Right atrium auricular region (tissue), 2 donors: ENCODE data around the gene ZNF148. TPM values are rescaled to one million over a fixed set of nuclear protein-coding genes. Genes with fewer than 3 reads are reported as not detected.

Source experiments
- DNase-seq: peaks from one replicate; pipeline ENCODE4 v3.0.0-alpha.2; 2019; ENCODE audit warnings: low spot score
- H3K27ac ChIP-seq, 2 donors: fragments of 200-600 bp; sonication (generic); 1 replicate in 1 of 2; 2 replicates in 1 of 2; pipeline ENCODE4 v1.5.1; 2016 to 2019
- H3K27me3 ChIP-seq, 2 donors: fragments of 200-600 bp; sonication (generic); one replicate each; pipeline versions ENCODE4 v1.5.1 to v1.6.0; 2017 to 2019
- H3K36me3 ChIP-seq: fragments of 200-600 bp; sonication (generic); one replicate; pipeline ENCODE4 v1.5.1; 2016
- H3K4me1 ChIP-seq, 2 donors: fragments of 200-600 bp; sonication (generic); one replicate each; pipeline versions ENCODE4 v1.5.1 to v1.6.0; 2017 to 2019
- H3K4me3 ChIP-seq, 2 donors: fragments of 200-600 bp; sonication (generic); 1 replicate in 1 of 2; 2 replicates in 1 of 2; pipeline ENCODE4 v1.5.1; 2017 to 2019; ENCODE audit warnings: mild to moderate bottlenecking in 1 of 2, moderate library complexity in 1 of 2
- H3K9me3 ChIP-seq, 2 donors: fragments of 200-600 bp; sonication (generic); one replicate each; pipeline ENCODE4 v1.5.1; 2019
- total RNA-seq, 2 donors: library from RNA; depleted of rRNA; stranded (reverse); fragments of >200 nt; gene quantifications; one replicate each; pipeline ENCODE4 v1.1.0, GENCODE V29; 2016
- TF ChIP-seq, protein P1 (sequence below), 2 donors: fragments of 200-600 bp; sonication (generic); IDR thresholded peaks; one replicate each; pipeline ENCODE4 v1.5.1; 2019; ENCODE audit warnings: antibody characterized with exemption in 2 of 2

ZNF148 gene
- total RNA-seq, 2 donors from 2014 or later = 21.3 to 24.3 TPM

GRCh38 chr3:125374501-125374995, 577 bp downstream of the ZNF148 start:
- no peak for DNase-seq

GRCh38 chr3:125367403-125368230, 7.5 kb downstream of the ZNF148 start:
- Histone ChIP-seq H3K4me1 (peaks cover 0 to 48% of the 10 kb centered on the region in 2 donors), H3K9me3 (no peaks in the 10 kb centered on the region), H3K27ac (peak overlapping the region in 1 of 2 donors; percentile 24), H3K36me3 (no peaks in the 10 kb centered on the region), H3K4me3 (no peak overlapping the region), H3K27me3 (no peaks in the 10 kb centered on the region)
- TF ChIP-seq, protein P1, sequence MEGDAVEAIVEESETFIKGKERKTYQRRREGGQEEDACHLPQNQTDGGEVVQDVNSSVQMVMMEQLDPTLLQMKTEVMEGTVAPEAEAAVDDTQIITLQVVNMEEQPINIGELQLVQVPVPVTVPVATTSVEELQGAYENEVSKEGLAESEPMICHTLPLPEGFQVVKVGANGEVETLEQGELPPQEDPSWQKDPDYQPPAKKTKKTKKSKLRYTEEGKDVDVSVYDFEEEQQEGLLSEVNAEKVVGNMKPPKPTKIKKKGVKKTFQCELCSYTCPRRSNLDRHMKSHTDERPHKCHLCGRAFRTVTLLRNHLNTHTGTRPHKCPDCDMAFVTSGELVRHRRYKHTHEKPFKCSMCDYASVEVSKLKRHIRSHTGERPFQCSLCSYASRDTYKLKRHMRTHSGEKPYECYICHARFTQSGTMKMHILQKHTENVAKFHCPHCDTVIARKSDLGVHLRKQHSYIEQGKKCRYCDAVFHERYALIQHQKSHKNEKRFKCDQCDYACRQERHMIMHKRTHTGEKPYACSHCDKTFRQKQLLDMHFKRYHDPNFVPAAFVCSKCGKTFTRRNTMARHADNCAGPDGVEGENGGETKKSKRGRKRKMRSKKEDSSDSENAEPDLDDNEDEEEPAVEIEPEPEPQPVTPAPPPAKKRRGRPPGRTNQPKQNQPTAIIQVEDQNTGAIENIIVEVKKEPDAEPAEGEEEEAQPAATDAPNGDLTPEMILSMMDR (IDR thresholded peaks at IDR 0.05) = no peak
- DNase-seq = no peak

More at GRCh38 chr3:125374501-125374995, 577 bp downstream of the ZNF148 start:
- no peaks in the 10 kb centered on the region for H3K27me3 ChIP-seq
- TF ChIP-seq, protein P1 (IDR thresholded peaks at IDR 0.05) = no peak
- H3K27ac ChIP-seq = peak overlapping the region; percentile 93 to 94
- no peaks in the 10 kb centered on the region for H3K36me3 ChIP-seq
- H3K9me3 ChIP-seq = no peaks in the 10 kb centered on the region
- H3K4me3 ChIP-seq = peak overlapping the region; percentile 81 to 84
- H3K4me1 ChIP-seq = peaks cover 0 to 33% of the 10 kb centered on the region in 2 donors

DNA sequence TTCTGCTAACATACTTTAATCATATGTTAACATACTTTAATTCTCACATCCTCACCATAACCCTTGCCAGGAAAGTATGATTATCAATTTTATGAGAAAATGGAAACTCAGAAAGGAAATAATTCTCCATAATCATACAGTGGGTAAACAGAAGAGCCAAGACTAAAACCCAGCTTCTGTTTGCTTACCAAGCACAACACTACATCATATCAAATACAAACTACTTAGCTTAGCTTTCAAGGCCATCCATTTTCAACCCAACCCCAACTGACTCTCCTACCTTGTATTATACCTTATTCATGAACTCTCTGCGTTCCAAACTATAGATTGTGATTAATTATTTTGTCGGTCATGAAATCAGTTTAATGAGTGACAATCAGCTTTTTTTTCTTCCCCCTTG, 9.0 kb downstream of the ZNF148 start:
- Histone ChIP-seq H3K4me3 (no peak overlapping the region), H3K4me1 (peaks cover 0 to 48% of the 10 kb centered on the region in 2 donors), H3K27me3 (no peaks in the 10 kb centered on the region), H3K27ac (no peak overlapping the region), H3K9me3 (no peaks in the 10 kb centered on the region), H3K36me3 (no peaks in the 10 kb centered on the region)
- TF ChIP-seq, protein P1 (IDR thresholded peaks at IDR 0.05) = no peak
- no peak for DNase-seq

- H3K27ac ChIP-seq = no peak overlapping the region
- no peaks in the 10 kb centered on the region for H3K27me3 ChIP-seq
- peaks cover 0 to 49% of the 10 kb centered on the region in 2 donors for H3K4me1 ChIP-seq
- H3K36me3 ChIP-seq = no peaks in the 10 kb centered on the region
- TF ChIP-seq, protein P1 (IDR thresholded peaks at IDR 0.05) = no peak
- H3K9me3 ChIP-seq = no peaks in the 10 kb centered on the region
- no peak for DNase-seq
- no peak overlapping the region for H3K4me3 ChIP-seq
Measured at GRCh38 chr3:125359700-125360099, 15.4 kb downstream of the ZNF148 start.

DNA sequence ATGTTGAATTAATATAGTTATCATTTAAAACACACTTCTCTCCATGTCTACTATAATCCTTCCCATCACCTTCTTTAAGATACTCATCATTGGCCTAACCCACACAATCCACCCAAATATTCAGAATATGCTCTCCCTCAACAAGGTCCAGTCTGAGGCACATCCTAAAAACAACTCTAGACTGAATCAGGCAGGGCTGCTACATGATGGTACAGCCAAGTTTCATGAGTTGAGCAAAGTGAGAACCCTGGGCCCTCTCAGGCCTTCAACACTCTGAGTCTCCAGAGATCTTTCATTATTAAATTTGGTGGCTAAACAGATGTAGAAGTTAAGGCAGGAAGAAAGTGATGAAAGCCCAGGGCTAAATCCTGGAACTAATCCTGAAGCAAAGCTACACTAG, 16.2 kb downstream of the ZNF148 start:
- Histone ChIP-seq H3K27ac (no peak overlapping the region), H3K4me1 (peaks cover 0 to 45% of the 10 kb centered on the region in 2 donors), H3K4me3 (no peak overlapping the region), H3K27me3 (no peaks in the 10 kb centered on the region), H3K9me3 (no peaks in the 10 kb centered on the region), H3K36me3 (no peaks in the 10 kb centered on the region)
- DNase-seq = no peak
- TF ChIP-seq, protein P1 (IDR thresholded peaks at IDR 0.05) = no peak
